Measurements from ENCODE around the gene OGFOD3. TPM values are rescaled to one million over a fixed set of nuclear protein-coding genes. Genes with fewer than 3 reads are reported as not detected.
A peak's percentile ranks its signal among the peaks of the same experiment; 100 is the strongest.

The OGFOD3 gene
- total and polyA plus RNA-seq, 9 of the 15 experiments (the other 6 are each of a cell fraction or from before 2014, with no cell fraction given), result 0.69 to 44.7 (median 18.9) TPM

- no peak for TF ChIP-seq HMBOX1 (IDR thresholded peaks at IDR 0.05)
- peak; percentile 41 for TF ChIP-seq PCBP1 (IDR thresholded peaks at IDR 0.05; ENCODE audit: low read depth, low read length, poor library complexity, severe bottlenecking)
- TF ChIP-seq MLX (CRISPR knock-in tag; conservative IDR thresholded peaks at IDR 0.05), result 0 out of 4 replicates have a peak, but pooled peaks of 1 of the 2 experiments have one; percentile 58
- no peak for TF ChIP-seq MTA1 (IDR thresholded peaks at IDR 0.05; ENCODE audit: borderline replicate concordance)
- TF ChIP-seq PYGO2 (tag; IDR thresholded peaks at IDR 0.05), result no peak
- peak; percentile 51; the same call in 1 of the 2 replicates for TF ChIP-seq POLR2G (IDR thresholded peaks at IDR 0.05; ENCODE audit: low read depth, low read length)
- no peak for TF ChIP-seq C11orf30 (IDR thresholded peaks at IDR 0.05; ENCODE audit: low read depth)
- no peak for TF ChIP-seq NR2F6 (CRISPR knock-in tag; IDR thresholded peaks at IDR 0.05)
- TF ChIP-seq CHD4 (IDR thresholded peaks at IDR 0.05; ENCODE audit: insufficient read depth, insufficient replicate concordance, low read depth, low read length, poor library complexity, severe bottlenecking), result no peak
- no peak for TF ChIP-seq YY1 (IDR thresholded peaks at IDR 0.05; ENCODE audit: borderline replicate concordance in 1 of 3, control insufficient read depth in 1 of 3, extremely low read depth in 1 of 3, insufficient read depth in 3 of 3, insufficient read length in 1 of 3, insufficient replicate concordance in 2 of 3, low read depth in 1 of 3, low read length in 2 of 3)
- TF ChIP-seq ZFP1 (CRISPR knock-in tag; IDR thresholded peaks at IDR 0.05), result no peak
- TF ChIP-seq ZNF124 (CRISPR knock-in tag; IDR thresholded peaks at IDR 0.05), result no peak
- no peak for TF ChIP-seq KHSRP (IDR thresholded peaks at IDR 0.05)
- no peak for TF ChIP-seq ZNF408 (CRISPR knock-in tag; IDR thresholded peaks at IDR 0.05; ENCODE audit: low read depth)
- no peak for TF ChIP-seq ETS1 (conservative IDR thresholded peaks at IDR 0.05; ENCODE audit: control insufficient read depth, low read depth, low read length)
- TF ChIP-seq TCF7L2 (IDR thresholded peaks at IDR 0.05; ENCODE audit: low read depth, low read length), result no peak
- TF ChIP-seq RFX1 (IDR thresholded peaks at IDR 0.05), result no peak
- TF ChIP-seq MYC (IDR thresholded peaks at IDR 0.05; ENCODE audit: low read depth, low read length), result no peak
- TF ChIP-seq MYC (CRISPR knock-in tag; IDR thresholded peaks at IDR 0.05; ENCODE audit: borderline replicate concordance, low read depth), result peak; percentile 24; the same call in 1 of the 2 replicates
These were observed 74.0 kb downstream of the OGFOD3 start (continued) for GRCh38 chr17:82344175-82344907.
